ENCODE measurements around the gene GFPT2. TPM values are rescaled to one million over a fixed set of nuclear protein-coding genes. Genes with fewer than 3 reads are reported as not detected.

The GFPT2 gene
- total RNA-seq, 1 donor from 2014 or later, result 10.1 TPM

- TF ChIP-seq CTCF (IDR thresholded peaks at IDR 0.05; ENCODE audit: unreplicated experiment), result no peak
- no peak overlapping the region for H3K4me3 Mint-ChIP-seq (ENCODE audit: unreplicated experiment)
- H3K36me3 Mint-ChIP-seq (ENCODE audit: low read depth, unreplicated experiment), result peaks cover 3% of the 10 kb centered on the region
- no peak overlapping the region for H3K27ac Mint-ChIP-seq (ENCODE audit: unreplicated experiment)
- H3K9me3 Mint-ChIP-seq (ENCODE audit: unreplicated experiment), result no peaks in the 10 kb centered on the region
- peaks cover 6% of the 10 kb centered on the region for H3K27me3 Mint-ChIP-seq (ENCODE audit: unreplicated experiment)
- DNase-seq (ENCODE audit: low spot score), result no peak
- peaks cover 11% of the 10 kb centered on the region for H3K4me1 Mint-ChIP-seq (ENCODE audit: unreplicated experiment)
These were observed 19.5 kb downstream of the GFPT2 start for GRCh38 chr5:180333661-180334060.

GRCh38 chr5:180332861-180333260 is 20.3 kb downstream of the GFPT2 start:
- no peak overlapping the region for H3K27ac Mint-ChIP-seq (ENCODE audit: unreplicated experiment)
- no peaks in the 10 kb centered on the region for H3K9me3 Mint-ChIP-seq (ENCODE audit: unreplicated experiment)
- peaks cover 11% of the 10 kb centered on the region for H3K4me1 Mint-ChIP-seq (ENCODE audit: unreplicated experiment)
- no peak for TF ChIP-seq CTCF (IDR thresholded peaks at IDR 0.05; ENCODE audit: unreplicated experiment)
- no peak overlapping the region for H3K4me3 Mint-ChIP-seq (ENCODE audit: unreplicated experiment)
- DNase-seq (ENCODE audit: low spot score), result no peak
- H3K27me3 Mint-ChIP-seq (ENCODE audit: unreplicated experiment), result peaks cover 3% of the 10 kb centered on the region
- H3K36me3 Mint-ChIP-seq (ENCODE audit: low read depth, unreplicated experiment), result peaks cover 3% of the 10 kb centered on the region

- TF ChIP-seq CTCF (IDR thresholded peaks at IDR 0.05; ENCODE audit: unreplicated experiment), result peak; percentile 51
- Mint-ChIP-seq H3K4me1 (ENCODE audit: unreplicated experiment) (peaks cover 11% of the 10 kb centered on the region), H3K27me3 (ENCODE audit: unreplicated experiment) (peaks cover 5% of the 10 kb centered on the region), H3K36me3 (ENCODE audit: low read depth, unreplicated experiment) (peaks cover 3% of the 10 kb centered on the region), H3K9me3 (ENCODE audit: unreplicated experiment) (no peaks in the 10 kb centered on the region), H3K4me3 (ENCODE audit: unreplicated experiment) (no peak overlapping the region), H3K27ac (ENCODE audit: unreplicated experiment) (no peak overlapping the region)
- DNase-seq (ENCODE audit: low spot score), result peak; percentile 37
These were observed 21.1 kb downstream of the GFPT2 start for GRCh38 chr5:180332051-180332517.

- H3K4me1 Mint-ChIP-seq (ENCODE audit: unreplicated experiment), result peaks cover 11% of the 10 kb centered on the region
- peaks cover 3% of the 10 kb centered on the region for H3K36me3 Mint-ChIP-seq (ENCODE audit: low read depth, unreplicated experiment)
- H3K27ac Mint-ChIP-seq (ENCODE audit: unreplicated experiment), result peak overlapping the region; percentile 75
- no peaks in the 10 kb centered on the region for H3K9me3 Mint-ChIP-seq (ENCODE audit: unreplicated experiment)
- H3K4me3 Mint-ChIP-seq (ENCODE audit: unreplicated experiment), result no peak overlapping the region
- no peak for DNase-seq (ENCODE audit: low spot score)
- H3K27me3 Mint-ChIP-seq (ENCODE audit: unreplicated experiment), result peaks cover 5% of the 10 kb centered on the region
- no peak for TF ChIP-seq CTCF (IDR thresholded peaks at IDR 0.05; ENCODE audit: unreplicated experiment)
These were observed 21.5 kb downstream of the GFPT2 start for GRCh38 chr5:180331647-180331950.

- no peak for TF ChIP-seq CTCF (IDR thresholded peaks at IDR 0.05; ENCODE audit: unreplicated experiment)
- Mint-ChIP-seq H3K9me3 (ENCODE audit: unreplicated experiment) (no peaks in the 10 kb centered on the region), H3K4me1 (ENCODE audit: unreplicated experiment) (peaks cover 11% of the 10 kb centered on the region), H3K36me3 (ENCODE audit: low read depth, unreplicated experiment) (peaks cover 3% of the 10 kb centered on the region), H3K27ac (ENCODE audit: unreplicated experiment) (peak overlapping the region; percentile 75), H3K4me3 (ENCODE audit: unreplicated experiment) (no peak overlapping the region), H3K27me3 (ENCODE audit: unreplicated experiment) (peaks cover 5% of the 10 kb centered on the region)
- no peak for DNase-seq (ENCODE audit: low spot score)
These were observed 22.1 kb downstream of the GFPT2 start for GRCh38 chr5:180330810-180331646.

Data from endothelial cell (in vitro differentiated cells).